Measurements from ENCODE around the gene PI4KB.

DNA sequence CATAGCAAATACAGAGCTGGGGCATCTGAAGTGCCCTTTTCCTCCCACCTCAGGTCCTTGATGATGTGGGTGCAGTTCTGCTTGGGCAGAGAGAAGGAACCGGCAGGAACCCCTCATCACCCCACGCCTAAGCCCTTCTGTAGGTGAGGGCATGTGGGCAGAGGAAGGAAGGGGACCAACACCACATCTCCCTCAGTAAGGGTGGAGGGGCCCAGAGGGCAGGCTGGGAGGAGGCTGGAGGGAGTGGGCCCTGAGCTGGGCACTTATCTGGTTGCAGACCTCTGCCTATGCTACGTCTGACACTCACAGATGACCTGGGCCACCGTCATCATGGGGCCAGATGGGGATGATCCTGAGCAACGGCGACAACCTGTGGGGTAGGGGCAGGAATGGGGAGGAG, 34.1 kb downstream of the PI4KB start:
- TF ChIP-seq SP1 (IDR thresholded peaks at IDR 0.05) (no peak), ZNF384 (IDR thresholded peaks at IDR 0.05) (no peak), L3MBTL2 (conservative IDR thresholded peaks at IDR 0.05) (no peak), HDGF (IDR thresholded peaks at IDR 0.05; ENCODE audit: borderline replicate concordance) (no peak), SUZ12 (IDR thresholded peaks at IDR 0.05) (no peak), TARDBP (IDR thresholded peaks at IDR 0.05) (no peak)
